Karpas-422 (cell line): Measurements from ENCODE around the gene RAB3C. TPM values are rescaled to one million over a fixed set of nuclear protein-coding genes. Genes with fewer than 3 reads are reported as not detected.

Experiments used
- DNase-seq: peaks from one replicate; pipeline ENCODE4 v3.0.0-alpha.2; 2015
- H2AFZ ChIP-seq: fragments of 200-600 bp; sonication (generic); 2 replicates; pipeline ENCODE4 v1.6.1; 2014; ENCODE audit warnings: antibody characterized with exemption, low read length, mixed read lengths
- H3K27ac ChIP-seq: fragments of 200-600 bp; sonication (generic); 2 replicates; pipeline ENCODE4 v1.5.1; 2014; ENCODE audit warnings: mild to moderate bottlenecking, low read length, moderate library complexity
- H3K27me3 ChIP-seq: fragments of 200-600 bp; sonication (generic); 2 replicates; pipeline ENCODE4 v1.6.1; 2014; ENCODE audit warnings: low read length, mixed read lengths
- H3K36me3 ChIP-seq: fragments of 200-600 bp; sonication (generic); 2 replicates; pipeline ENCODE4 v1.6.1; 2014; ENCODE audit warnings: low read length, mixed read lengths; ENCODE audit not compliant: insufficient read depth
- H3K4me1 ChIP-seq: fragments of 200-600 bp; sonication (generic); 2 replicates; pipeline ENCODE4 v1.6.1; 2014; ENCODE audit warnings: mild to moderate bottlenecking, low read length, mixed read lengths
- H3K4me2 ChIP-seq: fragments of 200-600 bp; sonication (generic); 2 replicates; pipeline ENCODE4 v1.6.1; 2014; ENCODE audit warnings: low read length, low read depth, mild to moderate bottlenecking; ENCODE audit not compliant: poor library complexity, severe bottlenecking
- H3K4me3 ChIP-seq: fragments of 200-600 bp; sonication (generic); 2 replicates; pipeline ENCODE4 v1.5.1; 2014; ENCODE audit warnings: mild to moderate bottlenecking, antibody characterized with exemption, low read length, mixed read lengths
- H3K79me2 ChIP-seq: fragments of 200-600 bp; sonication (generic); 2 replicates; pipeline ENCODE4 v1.6.1; 2014; ENCODE audit warnings: mild to moderate bottlenecking, low read length, mixed read lengths
- H3K9ac ChIP-seq: fragments of 200-600 bp; sonication (generic); 2 replicates; pipeline ENCODE4 v1.6.0; 2014; ENCODE audit warnings: low read length
- H3K9me2 ChIP-seq: fragments of 200-600 bp; sonication (generic), shearing (Covaris generic); replicated peaks from 2 replicates; pipeline ENCODE4 v1.6.0; 2014; ENCODE audit warnings: mild to moderate bottlenecking, low read length, moderate library complexity; ENCODE audit not compliant: insufficient read depth
- H3K9me3 ChIP-seq: fragments of 300-700, 200-600 bp; sonication (generic); 2 replicates; pipeline ENCODE4 v1.6.1; 2014; ENCODE audit warnings: low read length, mixed read lengths
- H4K20me1 ChIP-seq: fragments of 200-600 bp; sonication (generic); 2 replicates; pipeline ENCODE4 v1.6.1; 2014; ENCODE audit warnings: mild to moderate bottlenecking, antibody characterized with exemption, low read length, low read depth; ENCODE audit not compliant: insufficient read depth
- total RNA-seq: library from RNA; depleted of rRNA; stranded (reverse); fragments of >200 nt; shearing (Covaris generic); gene quantifications from 2 replicates; pipeline ENCODE4 v1.2.3, GENCODE V29; 2014; ENCODE audit warnings: low replicate concordance

RAB3C gene
- total RNA-seq, 1 experiment from 2014 or later, result not detected

DNA sequence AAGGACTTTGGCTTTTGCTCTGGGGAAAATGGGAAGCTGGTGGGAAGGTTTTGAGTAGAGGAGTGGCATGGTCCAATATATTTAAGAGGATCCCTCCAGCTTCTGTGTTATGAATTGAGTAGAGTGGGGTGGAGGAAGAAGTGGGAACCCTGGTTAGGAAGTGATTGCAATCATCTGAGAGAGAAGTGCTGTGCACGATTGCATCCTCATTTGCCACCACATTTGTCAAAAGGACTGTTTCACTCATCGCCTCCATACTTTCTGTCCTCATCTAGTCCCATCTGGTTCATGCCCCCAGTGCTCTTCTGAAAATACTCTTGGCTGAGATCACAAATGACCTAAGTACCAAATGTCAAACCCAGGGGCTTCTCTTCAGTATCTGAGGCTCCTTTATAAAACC, 192.1 kb downstream of the RAB3C start:
- no peaks in the 10 kb centered on the region for H3K9me3 ChIP-seq
- DNase-seq, result no peak
- H2AFZ ChIP-seq, result no peak overlapping the region
- H3K9me2 ChIP-seq, result no peaks in the 10 kb centered on the region
- H3K27me3 ChIP-seq, result no peaks in the 10 kb centered on the region
- no peak overlapping the region for H3K4me2 ChIP-seq
- no peak overlapping the region for H3K4me3 ChIP-seq
- no peaks in the 10 kb centered on the region for H3K79me2 ChIP-seq
- no peaks in the 10 kb centered on the region for H3K36me3 ChIP-seq
- no peaks in the 10 kb centered on the region for H3K4me1 ChIP-seq
- no peak overlapping the region for H3K27ac ChIP-seq
- no peak overlapping the region for H3K9ac ChIP-seq
- H4K20me1 ChIP-seq, result no peaks in the 10 kb centered on the region

- no peak for DNase-seq
- H3K9ac ChIP-seq, result no peak overlapping the region
- H3K79me2 ChIP-seq, result no peaks in the 10 kb centered on the region
- H4K20me1 ChIP-seq, result no peaks in the 10 kb centered on the region
- no peak overlapping the region for H2AFZ ChIP-seq
- no peak overlapping the region for H3K4me3 ChIP-seq
- H3K27me3 ChIP-seq, result no peaks in the 10 kb centered on the region
- no peaks in the 10 kb centered on the region for H3K36me3 ChIP-seq
- no peaks in the 10 kb centered on the region for H3K4me1 ChIP-seq
- H3K27ac ChIP-seq, result no peak overlapping the region
- H3K9me2 ChIP-seq, result no peaks in the 10 kb centered on the region
- no peak overlapping the region for H3K4me2 ChIP-seq
- no peaks in the 10 kb centered on the region for H3K9me3 ChIP-seq
Observed at GRCh38 chr5:58775701-58776262, 192.9 kb downstream of the RAB3C start.

DNA sequence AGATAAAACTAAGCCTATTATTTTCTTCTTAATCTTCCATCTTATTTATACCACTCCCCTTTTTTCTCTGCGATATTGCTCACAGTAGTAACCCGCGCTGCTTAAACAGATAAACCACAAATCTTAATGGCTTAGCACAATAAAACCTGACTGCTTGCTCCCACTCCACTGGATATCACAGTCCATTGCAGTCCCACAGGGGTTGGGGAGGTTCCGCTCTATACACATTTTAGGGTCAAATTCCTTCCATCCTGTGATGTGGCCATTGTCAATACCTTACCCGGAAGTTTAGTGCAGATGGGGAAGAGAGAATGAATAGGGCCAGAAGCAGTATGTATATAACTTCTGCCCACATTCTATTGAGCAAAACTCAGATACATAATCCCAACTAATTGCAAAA, 193.7 kb downstream of the RAB3C start:
- H4K20me1 ChIP-seq, result no peaks in the 10 kb centered on the region
- no peaks in the 10 kb centered on the region for H3K4me1 ChIP-seq
- DNase-seq, result no peak
- H2AFZ ChIP-seq, result no peak overlapping the region
- no peak overlapping the region for H3K4me3 ChIP-seq
- no peak overlapping the region for H3K9ac ChIP-seq
- H3K4me2 ChIP-seq, result no peak overlapping the region
- no peaks in the 10 kb centered on the region for H3K9me3 ChIP-seq
- no peaks in the 10 kb centered on the region for H3K36me3 ChIP-seq
- H3K9me2 ChIP-seq, result no peaks in the 10 kb centered on the region
- no peaks in the 10 kb centered on the region for H3K27me3 ChIP-seq
- H3K27ac ChIP-seq, result no peak overlapping the region
- no peaks in the 10 kb centered on the region for H3K79me2 ChIP-seq

DNA sequence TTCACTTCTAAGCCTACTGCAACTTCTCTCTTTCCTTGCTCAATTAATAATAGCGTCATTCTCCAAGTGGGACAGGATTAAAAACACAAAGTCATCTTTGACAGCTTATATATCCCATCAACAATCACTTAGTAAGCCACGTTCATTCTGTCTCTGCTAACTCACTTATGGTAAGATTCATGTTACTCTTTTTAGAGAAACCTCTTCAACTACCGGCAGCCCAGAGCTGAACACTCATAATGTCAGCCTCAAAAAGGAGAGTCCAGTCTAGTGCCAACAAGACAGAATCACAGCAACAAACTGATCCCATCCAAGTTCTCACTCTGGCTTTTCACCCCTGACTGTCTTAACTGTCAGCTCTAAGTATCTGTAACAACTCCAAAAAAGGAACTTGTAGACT, 196.0 kb downstream of the RAB3C start:
- Histone ChIP-seq H3K9me3 (no peaks in the 10 kb centered on the region), H3K4me3 (no peak overlapping the region), H4K20me1 (no peaks in the 10 kb centered on the region), H2AFZ (no peak overlapping the region), H3K27me3 (no peaks in the 10 kb centered on the region), H3K4me1 (no peaks in the 10 kb centered on the region), H3K9ac (no peak overlapping the region), H3K9me2 (no peaks in the 10 kb centered on the region), H3K4me2 (no peak overlapping the region), H3K36me3 (no peaks in the 10 kb centered on the region), H3K79me2 (no peaks in the 10 kb centered on the region), H3K27ac (no peak overlapping the region)
- DNase-seq, result no peak

DNA sequence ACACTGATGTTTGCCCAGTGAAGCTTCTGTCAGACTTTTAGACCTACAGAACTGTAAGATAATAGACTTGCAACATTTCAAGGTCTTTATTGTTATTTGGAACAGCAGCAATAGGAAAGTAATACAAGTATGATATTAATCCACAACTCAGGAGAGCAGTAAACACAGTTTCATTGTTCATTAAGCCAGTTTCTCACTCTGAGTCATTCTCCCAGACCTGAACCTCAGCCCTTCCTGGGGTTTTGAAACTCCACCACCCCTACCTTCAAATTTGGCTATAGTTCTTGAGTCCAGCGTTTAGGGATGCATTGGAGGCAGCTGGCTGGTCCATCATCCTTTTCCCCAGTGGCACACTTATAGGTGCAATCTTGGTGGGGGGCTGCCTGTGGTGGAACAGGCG, 203.2 kb downstream of the RAB3C start:
- Histone ChIP-seq H4K20me1 (no peaks in the 10 kb centered on the region), H3K27ac (no peak overlapping the region), H3K36me3 (no peaks in the 10 kb centered on the region), H2AFZ (no peak overlapping the region), H3K4me3 (no peak overlapping the region), H3K9ac (no peak overlapping the region), H3K27me3 (no peaks in the 10 kb centered on the region), H3K9me3 (no peaks in the 10 kb centered on the region), H3K79me2 (no peaks in the 10 kb centered on the region), H3K9me2 (no peaks in the 10 kb centered on the region), H3K4me1 (no peaks in the 10 kb centered on the region), H3K4me2 (no peak overlapping the region)
- DNase-seq, result no peak

GRCh38 chr5:58786711-58787303, 203.9 kb downstream of the RAB3C start:
- no peaks in the 10 kb centered on the region for H3K27me3 ChIP-seq
- no peaks in the 10 kb centered on the region for H3K9me2 ChIP-seq
- H3K36me3 ChIP-seq, result no peaks in the 10 kb centered on the region
- DNase-seq, result no peak
- no peak overlapping the region for H3K4me2 ChIP-seq
- no peaks in the 10 kb centered on the region for H3K79me2 ChIP-seq
- no peak overlapping the region for H3K9ac ChIP-seq
- H3K4me3 ChIP-seq, result no peak overlapping the region
- H3K27ac ChIP-seq, result no peak overlapping the region
- no peaks in the 10 kb centered on the region for H3K9me3 ChIP-seq
- H3K4me1 ChIP-seq, result no peaks in the 10 kb centered on the region
- H2AFZ ChIP-seq, result no peak overlapping the region
- H4K20me1 ChIP-seq, result no peaks in the 10 kb centered on the region

GRCh38 chr5:58787987-58788386, 205.1 kb downstream of the RAB3C start:
- Histone ChIP-seq H3K9ac (no peak overlapping the region), H3K79me2 (no peaks in the 10 kb centered on the region), H2AFZ (no peak overlapping the region), H4K20me1 (no peaks in the 10 kb centered on the region), H3K27me3 (no peaks in the 10 kb centered on the region), H3K27ac (no peak overlapping the region), H3K9me2 (no peaks in the 10 kb centered on the region), H3K4me3 (no peak overlapping the region), H3K4me1 (no peaks in the 10 kb centered on the region), H3K9me3 (no peaks in the 10 kb centered on the region), H3K36me3 (no peaks in the 10 kb centered on the region), H3K4me2 (no peak overlapping the region)
- DNase-seq, result no peak

DNA sequence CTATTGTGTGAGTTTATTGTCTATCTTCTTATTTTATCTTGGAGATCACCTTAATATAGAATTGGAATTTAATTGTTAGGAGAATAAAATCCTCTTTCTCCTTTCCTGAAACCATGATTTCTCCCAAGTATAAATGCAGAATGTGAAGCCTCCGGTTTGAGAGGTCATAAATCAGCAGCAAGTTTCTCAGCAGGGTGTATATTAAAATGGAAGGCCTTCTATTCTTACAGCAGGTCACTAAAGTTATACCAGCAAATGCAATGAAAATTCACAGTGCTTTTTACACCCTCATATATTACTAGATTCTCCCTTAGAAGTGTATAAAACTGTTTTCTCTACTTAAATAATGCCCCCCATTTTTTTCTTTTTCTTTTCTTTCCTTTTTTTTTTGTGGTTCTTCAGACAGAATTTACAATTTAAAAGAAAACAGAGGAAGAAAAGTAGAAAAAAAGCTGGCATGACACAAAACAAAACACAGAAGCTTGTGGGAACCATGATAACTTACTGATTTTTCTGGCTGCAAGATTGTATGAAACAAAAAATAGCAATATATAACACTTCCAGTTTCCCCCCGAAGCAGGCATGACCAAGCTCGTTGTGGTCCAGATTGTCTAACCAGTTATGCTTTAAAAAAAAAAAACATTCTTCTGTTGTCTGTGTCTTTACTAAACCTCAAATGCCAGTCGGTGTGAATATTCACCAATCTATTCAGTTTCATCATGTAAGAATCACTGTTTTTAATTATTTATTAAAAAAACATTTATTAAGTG, 211.2 kb downstream of the RAB3C start:
- Histone ChIP-seq H3K4me1 (no peaks in the 10 kb centered on the region), H4K20me1 (no peaks in the 10 kb centered on the region), H2AFZ (no peak overlapping the region), H3K9me3 (no peaks in the 10 kb centered on the region), H3K9ac (no peak overlapping the region), H3K4me3 (no peak overlapping the region), H3K9me2 (no peaks in the 10 kb centered on the region), H3K36me3 (no peaks in the 10 kb centered on the region), H3K27me3 (no peaks in the 10 kb centered on the region), H3K79me2 (no peaks in the 10 kb centered on the region), H3K27ac (no peak overlapping the region), H3K4me2 (no peak overlapping the region)
- no peak for DNase-seq
